Superior temporal gyrus (tissue), 1 donor: ENCODE measurements around the gene PCDHA10.

Experiments used
- DNase-seq: peaks from one replicate; pipeline ENCODE4 v3.0.0-alpha.2; 2016; ENCODE audit errors: extremely low spot score

PCDHA10 gene

DNA sequence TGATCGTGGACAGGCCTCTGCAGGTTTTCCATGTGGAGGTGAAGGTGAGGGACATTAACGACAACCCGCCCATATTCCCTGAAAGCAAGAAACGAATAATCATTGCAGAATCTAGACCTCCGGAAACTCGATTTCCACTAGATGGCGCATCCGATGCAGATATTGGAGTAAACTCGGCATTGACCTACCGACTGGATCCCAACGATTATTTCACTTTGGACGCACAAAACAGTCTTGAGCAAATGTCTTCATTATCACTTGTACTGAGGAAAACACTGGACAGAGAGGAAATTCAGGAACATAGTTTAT is 26.8 kb downstream of the PCDHA10 start:
- DNase-seq: peak; percentile 39

DNA sequence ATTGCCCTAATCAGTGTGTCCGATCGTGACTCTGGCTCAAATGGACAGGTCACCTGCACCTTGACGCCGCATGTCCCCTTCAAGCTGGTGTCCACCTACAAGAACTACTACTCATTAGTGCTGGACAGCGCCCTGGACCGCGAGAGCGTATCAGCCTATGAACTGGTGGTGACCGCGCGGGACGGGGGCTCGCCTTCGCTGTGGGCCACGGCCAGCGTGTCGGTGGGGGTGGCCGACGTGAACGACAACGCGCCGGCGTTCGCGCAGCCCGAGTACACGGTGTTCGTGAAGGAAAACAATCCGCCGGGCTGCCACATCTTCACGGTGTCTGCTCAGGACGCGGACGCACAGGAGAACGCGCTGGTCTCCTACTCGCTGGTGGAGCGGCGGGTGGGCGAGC is 27.7 kb downstream of the PCDHA10 start:
- DNase-seq: no peak

DNA sequence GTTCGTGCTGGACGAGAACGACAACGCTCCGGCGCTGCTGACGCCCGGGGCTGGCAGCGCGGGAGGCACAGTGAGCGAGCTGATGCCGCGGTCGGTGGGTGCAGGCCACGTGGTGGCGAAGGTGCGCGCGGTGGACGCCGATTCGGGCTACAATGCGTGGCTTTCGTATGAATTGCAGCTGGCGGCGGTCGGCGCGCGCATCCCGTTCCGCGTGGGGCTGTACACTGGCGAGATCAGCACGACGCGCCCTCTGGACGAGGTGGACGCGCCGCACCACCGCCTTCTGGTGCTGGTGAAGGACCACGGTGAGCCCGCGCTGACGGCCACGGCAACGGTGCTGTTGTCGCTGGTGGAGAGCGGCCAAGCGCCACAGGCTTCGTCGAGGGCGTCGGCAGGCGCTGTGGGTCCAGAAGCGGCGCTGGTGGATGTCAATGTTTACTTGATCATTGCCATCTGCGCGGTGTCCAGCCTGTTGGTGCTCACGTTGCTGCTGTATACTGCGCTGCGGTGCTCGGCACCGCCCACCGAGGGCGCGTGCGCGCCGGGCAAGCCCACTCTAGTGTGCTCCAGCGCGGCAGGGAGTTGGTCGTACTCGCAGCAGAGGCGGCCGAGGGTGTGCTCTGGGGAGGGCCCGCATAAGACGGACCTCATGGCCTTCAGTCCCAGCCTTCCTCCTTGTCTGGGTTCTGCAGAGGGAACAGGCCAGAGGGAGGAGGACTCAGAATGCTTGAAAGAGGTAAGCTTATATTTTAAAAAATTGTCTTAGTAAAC is 28.4 kb downstream of the PCDHA10 start:
- no peak for DNase-seq

GRCh38 chr5:140916325-140916724 is 60.6 kb downstream of the PCDHA10 start:
- DNase-seq: no peak
